ENCODE measurements around the gene SCAMP5. TPM values are rescaled to one million over a fixed set of nuclear protein-coding genes. Genes with fewer than 3 reads are reported as not detected.

SCAMP5 gene
- total RNA-seq, 3 donors from 2014 or later (not counting 1 experiment from before 2014, with no cell fraction given), result 0.09 to 2.7 (median 0.54) TPM

- peaks cover 27% of the 10 kb centered on the region for H3K27me3 ChIP-seq (ENCODE audit: control insufficient read depth, insufficient read depth, low read length)
Observed at GRCh38 chr15:74960995-74961588, 34.3 kb upstream of the SCAMP5 start.

GRCh38 chr15:74961616-74962015, 33.7 kb upstream of the SCAMP5 start:
- Mint-ChIP-seq H3K9me3 (no peaks in the 10 kb centered on the region), H3K27me3 (ENCODE audit: low read depth in 2 of 2) (peaks cover 52 to 58% of the 10 kb centered on the region in 2 donors), H3K4me1 (peaks cover 6 to 18% of the 10 kb centered on the region in 2 donors), H3K27ac (no peak overlapping the region), H3K36me3 (no peaks in the 10 kb centered on the region), H3K4me3 (no peak overlapping the region)
- ATAC-seq, result no peak
- DNase-seq, result no peak
- Histone ChIP-seq H3K27ac (ENCODE audit: low read length) (no peak overlapping the region), H3K36me3 (ENCODE audit: control insufficient read depth, insufficient read depth, low read length) (no peaks in the 10 kb centered on the region), H3K4me3 (ENCODE audit: low read length) (no peak overlapping the region), H3K27me3 (ENCODE audit: control insufficient read depth, insufficient read depth, low read length) (peaks cover 27% of the 10 kb centered on the region), H3K9me3 (ENCODE audit: control insufficient read depth, insufficient read depth, low read length) (no peaks in the 10 kb centered on the region), H3K4me1 (ENCODE audit: control insufficient read depth, insufficient read depth, low read length) (peaks cover 26% of the 10 kb centered on the region)
- no peak for TF ChIP-seq CTCF (IDR thresholded peaks at IDR 0.05)
- WGBS (ENCODE audit: insufficient coverage), result 82% methylated on average over 5 of the region's 5 CpGs
- intact Hi-C loops (cut with micrococcal nuclease), result no loop called here

More at GRCh38 chr15:74960995-74961588, 34.3 kb upstream of the SCAMP5 start:
- Histone ChIP-seq H3K9me3 (ENCODE audit: control insufficient read depth, insufficient read depth, low read length) (no peaks in the 10 kb centered on the region), H3K4me3 (ENCODE audit: low read length) (no peak overlapping the region), H3K36me3 (ENCODE audit: control insufficient read depth, insufficient read depth, low read length) (no peaks in the 10 kb centered on the region), H3K27ac (ENCODE audit: low read length) (no peak overlapping the region), H3K4me1 (ENCODE audit: control insufficient read depth, insufficient read depth, low read length) (peaks cover 27% of the 10 kb centered on the region)
- intact Hi-C loops (cut with micrococcal nuclease), result no loop called here
- DNase-seq (no peak), ATAC-seq (no peak)
- H3K27ac Mint-ChIP-seq, result no peak overlapping the region
- no peaks in the 10 kb centered on the region for H3K9me3 Mint-ChIP-seq
- TF ChIP-seq CTCF (IDR thresholded peaks at IDR 0.05), result no peak
- H3K4me1 Mint-ChIP-seq, result peaks cover 6 to 18% of the 10 kb centered on the region in 2 donors
- WGBS (ENCODE audit: insufficient coverage), result 83% methylated on average over 2 of the region's 3 CpGs
- peaks cover 52 to 58% of the 10 kb centered on the region in 2 donors for H3K27me3 Mint-ChIP-seq (ENCODE audit: low read depth in 2 of 2)
- no peaks in the 10 kb centered on the region for H3K36me3 Mint-ChIP-seq
- H3K4me3 Mint-ChIP-seq, result no peak overlapping the region

GRCh38 chr15:74962219-74962618, 33.1 kb upstream of the SCAMP5 start:
- Histone ChIP-seq H3K27me3 (ENCODE audit: control insufficient read depth, insufficient read depth, low read length) (peaks cover 25% of the 10 kb centered on the region), H3K27ac (ENCODE audit: low read length) (no peak overlapping the region), H3K36me3 (ENCODE audit: control insufficient read depth, insufficient read depth, low read length) (no peaks in the 10 kb centered on the region), H3K9me3 (ENCODE audit: control insufficient read depth, insufficient read depth, low read length) (no peaks in the 10 kb centered on the region), H3K4me1 (ENCODE audit: control insufficient read depth, insufficient read depth, low read length) (peaks cover 20% of the 10 kb centered on the region), H3K4me3 (ENCODE audit: low read length) (no peak overlapping the region)
- intact Hi-C loops (cut with micrococcal nuclease), result no loop called here
- Mint-ChIP-seq H3K36me3 (no peaks in the 10 kb centered on the region), H3K4me3 (no peak overlapping the region), H3K4me1 (peaks cover 6 to 13% of the 10 kb centered on the region in 2 donors), H3K27me3 (ENCODE audit: low read depth in 2 of 2) (peaks cover 52 to 58% of the 10 kb centered on the region in 2 donors), H3K27ac (no peak overlapping the region), H3K9me3 (no peaks in the 10 kb centered on the region)
- peak in 1 of 3 donors; percentile 5 for ATAC-seq
- no peak for TF ChIP-seq CTCF (IDR thresholded peaks at IDR 0.05)
- WGBS (ENCODE audit: insufficient coverage), result 92% methylated on average over 8 of the region's 8 CpGs
- no peak for DNase-seq

GRCh38 chr15:74962671-74963070, 32.7 kb upstream of the SCAMP5 start:
- Mint-ChIP-seq H3K4me3 (no peak overlapping the region), H3K4me1 (peaks cover 5 to 9% of the 10 kb centered on the region in 2 donors), H3K27ac (no peak overlapping the region), H3K27me3 (ENCODE audit: low read depth in 2 of 2) (peaks cover 50 to 55% of the 10 kb centered on the region in 2 donors), H3K36me3 (no peaks in the 10 kb centered on the region), H3K9me3 (no peaks in the 10 kb centered on the region)
- intact Hi-C loops (cut with micrococcal nuclease), result no loop called here
- Histone ChIP-seq H3K9me3 (ENCODE audit: control insufficient read depth, insufficient read depth, low read length) (no peaks in the 10 kb centered on the region), H3K4me1 (ENCODE audit: control insufficient read depth, insufficient read depth, low read length) (peaks cover 16% of the 10 kb centered on the region), H3K4me3 (ENCODE audit: low read length) (no peak overlapping the region), H3K27ac (ENCODE audit: low read length) (no peak overlapping the region), H3K36me3 (ENCODE audit: control insufficient read depth, insufficient read depth, low read length) (no peaks in the 10 kb centered on the region), H3K27me3 (ENCODE audit: control insufficient read depth, insufficient read depth, low read length) (peaks cover 20% of the 10 kb centered on the region)
- no peak for DNase-seq
- no peak for ATAC-seq
- TF ChIP-seq CTCF (IDR thresholded peaks at IDR 0.05), result no peak
- 45% methylated on average over 2 of the region's 2 CpGs for WGBS (ENCODE audit: insufficient coverage)
